Left hindlimb (tissue), 1 donor: ENCODE measurements around the gene ENO3.

ENCODE experiments used
- DNase-seq: peaks from one replicate; pipeline ENCODE4 v3.0.0-alpha.2; 2018

ENO3 gene

GRCh38 chr17:4951486-4951885 lies 567 bp downstream of the ENO3 start:
- no peak for DNase-seq

DNA sequence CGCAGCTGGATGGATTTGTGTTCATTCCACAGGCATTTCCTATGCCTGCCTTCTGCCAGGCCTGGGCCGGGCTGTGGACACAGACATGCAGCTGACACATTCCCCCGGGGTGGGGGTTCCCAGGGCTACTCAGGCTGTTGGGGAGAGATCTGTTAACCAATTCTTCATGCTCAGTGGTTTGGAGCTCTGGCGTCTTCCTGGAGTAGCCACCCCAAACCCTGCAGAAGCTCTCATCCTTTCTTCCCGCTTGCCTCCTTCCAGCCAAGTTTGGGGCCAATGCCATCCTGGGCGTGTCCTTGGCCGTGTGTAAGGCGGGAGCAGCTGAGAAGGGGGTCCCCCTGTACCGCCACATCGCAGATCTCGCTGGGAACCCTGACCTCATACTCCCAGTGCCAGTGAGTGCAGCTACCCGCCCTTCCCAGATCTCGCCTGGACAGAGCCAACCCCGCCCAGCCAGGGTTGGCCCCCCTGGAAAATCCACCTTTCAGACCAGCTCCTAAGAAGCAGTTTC lies 2.6 kb downstream of the ENO3 start:
- DNase-seq, result peak; percentile 79

- DNase-seq, result no peak
Observed at GRCh38 chr17:4955091-4955490, 4.2 kb downstream of the ENO3 start.

DNA sequence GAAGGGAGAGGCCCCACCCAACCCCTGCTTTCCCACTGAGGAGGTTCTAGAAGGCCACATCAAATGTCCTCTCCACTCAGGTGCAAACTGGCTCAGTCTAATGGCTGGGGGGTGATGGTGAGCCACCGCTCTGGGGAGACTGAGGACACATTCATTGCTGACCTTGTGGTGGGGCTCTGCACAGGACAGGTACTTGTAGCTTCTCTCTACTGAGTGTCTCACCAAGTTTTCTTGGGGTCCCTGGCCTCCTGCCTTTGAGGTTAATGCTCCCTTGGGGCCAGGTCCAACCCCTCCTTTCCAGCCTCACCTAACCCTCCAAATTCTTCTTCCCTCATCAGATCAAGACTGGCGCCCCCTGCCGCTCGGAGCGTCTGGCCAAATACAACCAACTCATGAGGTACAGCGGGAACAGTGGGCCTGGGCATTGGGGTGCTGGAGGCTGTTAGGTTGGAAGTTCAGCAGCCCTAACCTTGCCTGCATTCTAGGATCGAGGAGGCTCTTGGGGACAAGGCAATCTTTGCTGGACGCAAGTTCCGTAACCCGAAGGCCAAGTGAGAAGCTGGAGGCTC lies 5.7 kb downstream of the ENO3 start:
- no peak for DNase-seq

GRCh38 chr17:4958102-4958501 lies 7.2 kb downstream of the ENO3 start:
- no peak for DNase-seq

DNA sequence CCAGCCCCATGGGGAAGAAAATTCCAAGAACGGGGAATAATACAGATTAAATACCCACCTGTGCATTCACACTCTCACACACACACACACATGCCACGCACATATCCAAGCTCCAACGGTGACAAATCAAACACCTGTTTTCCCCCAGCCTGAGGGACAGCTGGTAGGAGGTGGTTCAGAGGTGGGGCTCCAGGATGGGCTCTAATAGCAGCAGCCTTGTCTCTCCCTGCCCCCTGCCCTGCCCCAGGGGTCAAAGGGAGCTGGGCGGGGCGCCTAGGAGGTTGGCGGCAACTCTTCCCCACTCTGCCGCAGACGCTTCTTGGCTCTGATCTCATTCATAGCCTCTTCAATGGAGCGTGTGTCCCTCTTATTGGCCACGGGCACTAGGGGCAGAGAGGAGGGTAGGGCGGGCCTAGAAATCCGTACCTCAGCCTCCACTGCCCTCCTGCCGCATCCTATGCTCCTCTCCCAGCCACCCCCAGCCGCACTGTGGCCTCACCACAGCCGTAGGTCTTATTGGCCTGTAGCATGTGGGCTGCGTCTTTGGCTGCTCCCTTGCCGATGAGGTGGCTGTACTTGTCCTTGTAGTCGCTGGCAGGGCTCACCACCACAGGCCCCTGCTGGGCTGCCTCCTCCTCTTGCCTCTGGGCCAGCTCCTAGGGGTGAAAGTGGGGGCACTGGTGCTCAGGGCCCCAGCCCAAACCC lies 8.5 kb downstream of the ENO3 start:
- no peak for DNase-seq

GRCh38 chr17:4960279-4960922 lies 9.5 kb downstream of the ENO3 start:
- no peak for DNase-seq

DNA sequence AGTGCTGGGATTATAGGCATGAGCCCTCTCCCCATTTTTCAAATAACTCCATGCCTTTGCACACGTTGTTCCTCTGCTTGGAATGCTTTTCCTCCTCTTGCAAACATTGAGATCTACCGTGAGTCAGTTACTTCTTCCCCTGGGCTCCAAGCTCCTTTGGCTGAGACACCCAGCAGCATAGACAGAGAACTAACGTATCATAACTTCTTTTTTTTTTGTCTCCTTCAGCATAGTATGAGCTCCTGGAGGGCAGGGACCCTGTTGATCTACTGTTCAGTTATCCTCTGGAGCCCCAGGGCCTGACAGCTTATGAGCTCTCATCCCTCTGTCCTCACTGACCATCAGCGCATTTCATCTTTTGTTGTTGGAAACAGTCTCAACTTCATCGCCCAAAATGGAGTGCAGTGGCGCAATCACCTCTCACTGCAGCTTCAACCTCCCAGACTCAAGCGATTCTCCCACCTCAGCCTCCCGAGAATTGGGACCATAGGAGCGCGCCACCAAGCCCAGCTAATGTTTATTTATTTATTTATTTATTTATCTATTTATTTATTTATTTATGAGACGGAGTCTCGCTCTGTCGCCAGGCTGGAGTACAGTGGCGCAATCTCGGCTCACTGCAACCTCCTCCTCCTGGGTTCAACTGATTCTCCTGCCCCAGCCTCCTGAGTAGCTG lies 14.5 kb downstream of the ENO3 start:
- no peak for DNase-seq

DNA sequence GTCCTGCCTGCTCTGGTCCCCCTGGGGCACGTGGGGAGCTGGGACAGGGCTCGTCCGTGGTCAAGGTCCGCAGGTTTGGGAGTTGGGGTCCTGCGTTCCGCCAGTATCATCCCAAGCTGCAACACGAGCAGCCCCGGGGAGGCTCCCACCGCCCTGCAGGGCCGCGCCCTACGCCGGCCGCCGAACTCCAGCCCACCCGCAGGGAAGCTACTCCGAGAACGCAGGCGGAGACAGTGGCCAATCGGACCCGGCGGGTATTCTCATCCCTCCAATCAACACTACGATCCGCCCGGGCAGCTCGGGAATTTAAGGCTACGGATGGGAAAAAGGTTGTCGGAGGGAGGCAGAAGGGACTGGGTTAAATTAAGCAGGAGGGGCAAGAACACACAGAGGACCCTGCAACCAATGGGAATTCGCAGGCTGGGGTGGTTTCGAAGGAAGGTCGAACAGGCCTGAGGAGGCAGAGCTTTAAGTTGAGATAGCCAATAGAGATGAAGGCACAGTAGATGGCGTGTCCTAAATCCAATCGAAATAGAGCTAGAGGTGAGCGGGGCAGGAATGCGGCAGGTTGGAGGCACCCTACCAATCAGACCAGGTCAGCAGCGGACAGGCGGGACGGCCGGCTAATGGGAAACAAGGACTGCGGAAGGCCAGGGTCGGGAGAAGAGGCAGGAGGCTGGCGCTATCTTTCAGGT lies 16.1 kb downstream of the ENO3 start:
- DNase-seq, result peak; percentile 99

- DNase-seq, result peak; percentile 98
Observed at GRCh38 chr17:4967539-4968485, 16.9 kb downstream of the ENO3 start, which contains the start of gene SPAG7. SPAG7 (minus strand) TSS chr17:4967817; CDS start chr17:4967804, 13 bp downstream.

DNA sequence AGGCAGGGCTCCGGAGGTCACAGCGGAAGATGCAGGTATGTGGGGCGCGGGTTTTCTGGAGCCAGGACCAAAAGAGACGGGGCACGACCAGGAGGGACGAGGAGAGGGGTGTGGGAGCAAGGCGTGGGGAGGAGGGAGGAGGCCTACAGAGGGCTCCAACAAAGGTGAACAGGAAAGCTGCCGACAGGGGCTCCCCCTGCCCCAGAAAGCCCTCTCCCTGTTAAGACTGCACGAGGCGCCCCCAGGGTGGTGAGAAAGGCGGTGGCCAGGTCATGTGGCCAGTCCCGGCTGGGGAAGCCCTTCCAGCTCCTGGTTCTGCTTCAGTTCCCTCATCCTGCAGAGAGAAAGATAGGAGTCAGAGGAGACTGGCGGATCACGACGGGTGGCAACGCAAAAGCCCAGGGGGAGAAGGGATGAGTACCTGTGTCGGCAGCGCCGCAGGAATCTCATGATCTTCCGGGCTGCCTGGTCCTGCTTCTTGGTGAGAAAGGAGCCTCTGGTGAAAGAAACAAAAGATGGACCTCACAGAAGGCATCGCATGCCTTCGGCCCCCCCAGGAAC lies 17.6 kb downstream of the ENO3 start:
- no peak for DNase-seq

DNA sequence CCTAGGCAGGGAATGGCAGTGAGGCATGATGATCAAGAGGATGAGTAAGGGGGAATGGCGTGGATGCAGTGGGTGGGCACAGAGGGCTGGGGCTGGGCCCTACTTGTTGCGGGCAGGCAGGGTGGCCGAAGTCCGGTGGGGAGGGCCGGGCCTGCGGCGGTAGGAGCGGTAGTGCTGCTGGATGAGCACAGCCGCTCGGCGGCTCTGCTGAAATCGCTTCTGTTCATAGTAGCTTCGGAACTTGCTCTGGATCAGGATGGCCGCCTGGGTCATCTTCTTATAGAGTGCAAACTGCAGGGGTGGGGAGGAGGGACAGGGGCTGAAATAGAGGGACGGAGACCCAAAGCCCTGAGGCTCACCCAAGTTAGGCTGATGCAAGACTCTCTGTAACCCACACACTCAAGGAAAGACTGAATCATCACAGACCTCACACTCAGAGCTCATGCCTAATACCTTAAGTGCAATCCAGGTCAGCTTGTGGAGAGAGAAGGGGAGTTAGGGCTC lies 18.2 kb downstream of the ENO3 start:
- peak; percentile 27 for DNase-seq

- DNase-seq, result no peak
Observed at GRCh38 chr17:4969551-4970173, 18.7 kb downstream of the ENO3 start.

DNA sequence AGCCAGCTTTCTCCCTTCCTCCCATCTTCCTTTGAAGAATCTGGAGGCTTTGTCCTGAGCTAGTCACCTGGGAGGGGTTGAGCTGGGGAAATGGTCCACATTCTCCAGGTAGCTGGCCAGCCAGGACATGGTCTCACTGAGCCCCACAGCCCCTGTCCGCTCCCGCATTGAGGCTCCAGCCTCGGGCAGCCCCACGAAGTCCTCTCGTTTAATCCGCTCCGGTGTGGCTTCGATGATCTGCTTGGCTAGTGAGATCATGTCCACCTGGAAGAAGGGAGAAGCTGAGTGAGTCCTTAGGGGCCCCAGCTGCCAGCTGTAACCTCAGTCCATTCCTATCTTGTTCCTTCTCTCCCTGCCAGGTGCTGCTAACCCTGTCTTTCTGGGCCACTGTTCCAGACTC lies 19.4 kb downstream of the ENO3 start:
- DNase-seq, result no peak

GRCh38 chr17:4971826-4972225 lies 20.9 kb downstream of the ENO3 start:
- DNase-seq, result no peak

- no peak for DNase-seq
Observed at GRCh38 chr17:4972322-4972721, 21.4 kb downstream of the ENO3 start.

- DNase-seq, result no peak
Observed at GRCh38 chr17:4972752-4973151, 21.8 kb downstream of the ENO3 start.

GRCh38 chr17:4973256-4974114 lies 22.6 kb downstream of the ENO3 start:
- DNase-seq, result no peak

- DNase-seq, result no peak
Observed at GRCh38 chr17:4974115-4974670, 23.3 kb downstream of the ENO3 start.
